Ishikawa (cell line): ENCODE measurements around the gene SENP6.

Source experiments
- CEBPB ChIP-seq: IDR thresholded peaks from 2 replicates; pipeline ENCODE4 v1.6.1; 2012
- EP300 ChIP-seq: IDR thresholded peaks from 2 replicates; pipeline ENCODE4 v1.6.1; 2012; ENCODE audit warnings: borderline replicate concordance
- FOXM1 ChIP-seq: IDR thresholded peaks from 2 replicates; pipeline ENCODE4 v1.6.1; 2012; ENCODE audit warnings: low read depth, borderline replicate concordance
- MAX ChIP-seq: IDR thresholded peaks from 2 replicates; pipeline ENCODE4 v1.6.1; 2012
- RAD21 ChIP-seq: IDR thresholded peaks from 2 replicates; pipeline ENCODE4 v1.6.1; 2012; ENCODE audit warnings: low read depth
- REST ChIP-seq: IDR thresholded peaks from 2 replicates; pipeline ENCODE4 v1.6.1; 2012; ENCODE audit warnings: low read depth, mild to moderate bottlenecking
- TAF1 ChIP-seq: IDR thresholded peaks from 2 replicates; pipeline ENCODE4 v1.6.1; 2012; ENCODE audit warnings: low read depth, mild to moderate bottlenecking
- TEAD4 ChIP-seq: IDR thresholded peaks from 2 replicates; pipeline ENCODE4 v1.6.1; 2012
- USF1 ChIP-seq: IDR thresholded peaks from 2 replicates; pipeline ENCODE4 v1.6.1; 2012
- YY1 ChIP-seq: IDR thresholded peaks from 2 replicates; pipeline ENCODE4 v1.6.1; 2012; ENCODE audit warnings: low read depth
- ZBTB7A ChIP-seq: IDR thresholded peaks from 2 replicates; pipeline ENCODE4 v1.6.1; 2012; ENCODE audit warnings: low read depth

- TF ChIP-seq RAD21 = no peak
- no peak for TF ChIP-seq TEAD4
- TF ChIP-seq TAF1 = no peak
- TF ChIP-seq ZBTB7A = no peak
- no peak for TF ChIP-seq EP300
- no peak for TF ChIP-seq YY1
- no peak for TF ChIP-seq REST
- TF ChIP-seq FOXM1 = no peak
- TF ChIP-seq USF1 = no peak
- TF ChIP-seq CEBPB = no peak
- no peak for TF ChIP-seq MAX
Measured at GRCh38 chr6:75557068-75557467, 44.6 kb upstream of the SENP6 start.
